GM18499 (cell line): ENCODE results near the gene ABHD17A.
"Not testable (repeated sequence)": the region's sequence is repeated elsewhere in the genome, so short reads cannot be mapped to it uniquely, and the experiment has no call there.

Source experiments
- ATAC-seq: cut with Tn5 transposase; IDR thresholded peaks from one replicate; pipeline ENCODE4 v1.9.1; 2021; ENCODE audit warnings: moderate number of reproducible peaks; ENCODE audit not compliant: insufficient read depth, unreplicated experiment

Gene ABHD17A

GRCh38 chr19:1882089-1882785 lies 3.1 kb downstream of the ABHD17A start:
- ATAC-seq = no peak

GRCh38 chr19:1881393-1882088 lies 3.8 kb downstream of the ABHD17A start:
- not testable (repeated sequence) for ATAC-seq

GRCh38 chr19:1880611-1881392 lies 4.5 kb downstream of the ABHD17A start:
- no peak for ATAC-seq

DNA sequence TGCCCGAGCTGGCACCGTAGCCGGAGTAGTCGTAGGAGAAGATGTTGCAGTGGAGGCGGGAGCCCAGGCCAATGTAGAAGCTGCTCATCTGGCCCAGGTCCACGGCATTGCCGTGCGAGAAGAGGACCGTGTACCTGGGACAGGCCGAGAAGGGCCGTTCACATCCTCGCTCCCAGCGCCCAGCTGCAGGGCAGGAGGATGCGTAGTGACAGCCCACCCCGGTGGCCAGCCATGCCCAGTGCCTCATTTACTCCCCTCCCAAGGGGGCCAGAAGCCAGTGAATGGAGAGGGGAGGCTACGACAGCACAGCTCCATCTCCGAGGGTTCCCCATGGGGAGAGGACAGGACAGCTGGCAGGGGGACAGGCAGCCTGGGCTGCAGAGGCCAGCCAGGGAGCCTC lies 5.3 kb downstream of the ABHD17A start:
- ATAC-seq = not testable (repeated sequence)

- ATAC-seq = not testable (repeated sequence)
Measured at GRCh38 chr19:1878583-1878982, 6.7 kb downstream of the ABHD17A start.

DNA sequence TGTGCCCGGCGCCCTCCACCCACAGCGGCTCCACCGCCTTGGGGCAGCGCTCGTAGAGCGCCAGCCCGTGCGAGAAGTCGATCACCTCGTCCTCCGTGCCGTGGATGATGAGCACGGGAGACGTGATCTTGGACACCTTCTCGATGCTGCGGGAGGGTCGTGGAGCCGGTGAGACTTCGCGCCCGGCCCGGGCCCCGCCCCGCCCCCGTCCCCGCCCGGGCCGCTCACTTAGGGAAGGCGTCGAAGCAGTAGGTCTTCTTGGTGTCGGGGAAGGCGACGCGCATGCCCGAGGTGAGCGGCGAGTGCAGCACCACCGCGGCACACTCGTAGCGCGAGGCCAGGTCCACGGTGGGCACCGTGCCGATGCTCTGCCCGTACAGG lies 8.0 kb downstream of the ABHD17A start:
- ATAC-seq = not testable (repeated sequence)

DNA sequence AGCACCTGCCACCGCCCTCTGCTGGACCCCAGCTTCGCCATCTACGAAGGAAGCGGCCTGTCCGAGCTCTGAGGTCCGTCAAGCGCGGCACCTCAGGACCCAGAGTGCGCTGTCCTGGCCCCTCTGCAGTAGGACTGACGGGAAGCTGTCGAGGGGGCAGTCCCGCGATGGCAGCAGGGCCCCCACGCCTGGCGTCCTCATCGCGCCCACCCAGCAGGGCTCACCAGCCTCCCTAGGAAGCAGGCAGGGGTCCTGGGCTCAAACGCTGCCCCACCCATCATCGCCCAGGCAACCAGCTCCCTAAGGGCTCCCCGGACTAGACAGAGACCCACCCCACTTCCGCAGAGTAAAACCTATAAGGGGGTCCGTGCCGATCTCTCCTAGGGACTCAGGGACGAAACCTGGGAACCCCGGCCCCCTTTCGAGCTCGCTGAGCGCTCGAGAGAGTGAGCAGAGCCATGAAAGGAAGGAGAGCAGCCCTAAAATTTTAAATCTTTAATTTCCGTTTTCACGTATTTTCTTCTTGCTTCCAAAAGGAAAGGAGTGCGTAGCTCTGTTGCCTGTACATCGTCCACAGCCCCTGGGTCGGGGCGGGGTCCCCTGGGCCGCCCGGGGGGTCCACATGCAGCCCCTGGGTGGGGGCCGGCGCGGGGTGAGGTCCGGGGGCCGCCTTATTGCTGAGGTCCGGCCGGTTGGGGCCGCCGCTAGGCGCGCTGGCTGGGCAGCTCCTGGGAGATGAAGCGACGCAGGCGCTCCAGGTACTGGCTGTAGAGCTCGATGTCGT lies 8.6 kb downstream of the ABHD17A start:
- ATAC-seq = not testable (repeated sequence)

- ATAC-seq = no peak
Measured at GRCh38 chr19:1875646-1876495, 9.4 kb downstream of the ABHD17A start.

DNA sequence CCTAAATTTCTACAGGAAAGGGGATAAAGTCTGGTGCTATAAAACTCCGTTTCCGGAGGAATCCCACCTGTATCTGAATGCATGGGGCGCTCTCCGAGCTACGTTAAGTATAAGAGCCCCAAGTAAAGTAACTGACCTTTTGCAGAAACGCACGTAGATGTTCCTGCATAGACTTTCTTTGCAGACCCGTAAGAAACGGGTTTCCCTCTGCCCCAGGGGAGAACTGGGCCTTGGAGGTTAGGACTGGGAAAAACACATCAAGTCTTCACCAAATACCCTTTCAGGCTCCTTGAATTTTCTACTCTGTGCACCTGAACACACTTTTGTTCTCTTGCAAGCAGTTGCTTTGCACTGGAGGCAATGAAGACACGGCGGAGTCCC lies 10.0 kb downstream of the ABHD17A start:
- ATAC-seq = not testable (repeated sequence)

DNA sequence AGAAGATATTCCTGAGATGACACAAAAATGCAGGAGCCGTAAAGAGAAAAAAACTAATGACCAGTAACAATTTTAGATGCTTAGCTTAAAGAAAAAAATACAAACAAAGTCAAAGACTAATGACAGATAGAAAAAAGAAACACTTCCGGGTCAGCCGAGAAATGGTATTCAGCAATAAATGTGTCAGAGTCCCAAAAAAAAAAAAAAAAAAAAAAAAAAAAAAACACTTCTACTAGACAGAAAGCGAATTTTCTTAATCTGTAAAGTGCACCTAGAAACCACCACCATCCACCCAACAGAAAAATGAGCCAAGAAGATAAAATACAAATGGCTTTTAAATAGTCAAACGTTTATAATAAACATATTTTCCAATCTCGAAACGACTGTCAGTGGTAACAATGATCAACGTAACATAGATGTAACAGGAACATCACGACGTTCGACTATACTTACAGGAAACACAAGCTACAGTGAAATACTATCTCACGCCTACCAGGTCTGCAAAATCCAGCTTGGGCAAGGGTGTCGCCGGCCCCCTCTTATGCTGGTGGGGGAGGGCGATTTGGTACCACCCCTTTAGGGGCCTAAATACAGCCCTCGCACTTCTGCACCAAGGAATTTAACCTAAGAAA lies 10.6 kb downstream of the ABHD17A start:
- no peak for ATAC-seq

DNA sequence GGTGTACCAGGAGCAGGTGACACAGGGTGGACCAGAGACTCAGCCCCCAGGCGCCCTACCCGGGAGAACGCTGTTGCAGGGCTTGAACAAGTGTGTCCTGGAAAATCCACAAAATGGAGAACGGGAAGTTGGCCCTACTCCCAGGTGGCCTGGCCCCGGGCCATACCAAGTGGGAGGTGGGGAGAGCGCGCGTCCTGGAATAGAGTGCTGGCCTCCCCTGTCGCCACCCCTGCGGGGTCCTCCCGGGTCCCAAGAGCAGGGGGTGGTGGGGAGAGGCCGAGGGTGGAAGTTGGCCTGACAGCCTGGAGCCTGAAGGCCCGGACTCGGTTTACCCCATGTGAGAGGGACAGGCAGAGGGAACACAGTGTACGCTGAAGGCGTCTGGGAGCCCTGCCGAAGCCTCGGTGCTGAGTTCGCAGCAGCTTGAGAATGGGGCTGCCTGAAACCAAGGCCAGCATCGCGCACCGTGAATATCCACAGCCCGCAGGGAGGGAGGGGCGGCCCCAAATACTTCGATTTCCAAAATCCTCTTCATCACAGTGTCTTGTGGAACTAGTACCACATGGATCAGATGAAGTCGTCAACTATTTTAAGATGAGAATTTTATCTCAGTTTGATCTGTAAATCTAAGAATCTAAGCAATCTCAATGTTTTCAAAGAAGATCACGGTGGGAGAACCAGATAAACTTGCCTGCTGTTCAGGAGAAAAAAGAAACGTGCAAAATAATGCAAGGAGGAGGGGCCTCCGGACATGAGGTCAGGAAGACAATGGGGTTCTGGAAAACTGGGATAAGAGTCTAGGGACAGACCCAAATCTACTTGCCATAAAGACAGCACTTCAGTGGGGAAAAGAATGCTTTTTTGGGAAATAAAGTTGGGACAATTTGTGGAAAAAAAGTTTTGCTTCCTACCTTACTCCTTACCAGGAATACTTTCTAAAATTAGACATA lies 11.5 kb downstream of the ABHD17A start:
- no peak for ATAC-seq

- ATAC-seq = no peak
Measured at GRCh38 chr19:1872807-1873523, 12.3 kb downstream of the ABHD17A start.

GRCh38 chr19:1871630-1872029 lies 13.7 kb downstream of the ABHD17A start:
- no peak for ATAC-seq

GRCh38 chr19:1871140-1871597 lies 14.1 kb downstream of the ABHD17A start:
- no peak for ATAC-seq

- ATAC-seq = no peak
Measured at GRCh38 chr19:1868971-1869370, 16.3 kb downstream of the ABHD17A start.

DNA sequence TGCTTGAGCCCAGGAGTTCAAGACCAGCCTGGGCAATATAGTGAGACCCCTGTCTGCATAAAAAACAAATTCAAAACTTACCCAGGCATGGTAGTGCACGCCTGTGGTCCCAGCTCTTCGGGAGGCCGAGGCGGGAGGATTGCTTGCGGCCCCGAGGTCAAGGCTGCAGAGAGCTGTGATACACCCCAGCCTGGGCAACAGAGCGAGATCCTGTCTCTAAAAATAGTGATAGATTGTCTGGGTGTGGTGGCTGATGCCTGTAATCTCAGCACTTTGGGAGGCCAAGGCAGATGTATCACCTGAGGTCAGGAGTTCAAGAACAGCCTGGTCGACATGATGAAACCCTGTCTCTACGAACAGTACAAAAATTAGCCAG lies 18.0 kb downstream of the ABHD17A start:
- ATAC-seq = no peak

- ATAC-seq = no peak
Measured at GRCh38 chr19:1866693-1867348, 18.5 kb downstream of the ABHD17A start.
